Stromal cell of bone marrow (primary cell): ENCODE data around the gene SMPDL3B.

Experiments
- DNase-seq: peaks from one replicate; pipeline ENCODE4 v3.0.0-alpha.2; 2012; ENCODE audit warnings: low read depth

The SMPDL3B gene

GRCh38 chr1:27934818-27935549 lies at the start of gene SMPDL3B:
TSS of gene SMPDL3B (plus strand) at chr1:27935000. CDS start at chr1:27935184, 184 bp downstream.
- DNase-seq, result no peak

GRCh38 chr1:27885114-27885528 lies 49.7 kb upstream of the SMPDL3B start:
- DNase-seq, result no peak

- no peak for DNase-seq
These were observed 49.0 kb upstream of the SMPDL3B start for GRCh38 chr1:27885621-27886352.

- no peak for DNase-seq
These were observed 48.5 kb upstream of the SMPDL3B start for GRCh38 chr1:27886353-27886679.

- DNase-seq, result no peak
These were observed 48.1 kb upstream of the SMPDL3B start for GRCh38 chr1:27886744-27887143.

GRCh38 chr1:27887215-27888021 lies 47.4 kb upstream of the SMPDL3B start:
- DNase-seq, result no peak

GRCh38 chr1:27889506-27889905 lies 45.3 kb upstream of the SMPDL3B start:
- no peak for DNase-seq

GRCh38 chr1:27891196-27891889 lies 43.5 kb upstream of the SMPDL3B start:
- no peak for DNase-seq

GRCh38 chr1:27894521-27894920 lies 40.3 kb upstream of the SMPDL3B start:
- no peak for DNase-seq

GRCh38 chr1:27906759-27907158 lies 28.0 kb upstream of the SMPDL3B start:
- no peak for DNase-seq

GRCh38 chr1:27912429-27912828 lies 22.4 kb upstream of the SMPDL3B start:
- no peak for DNase-seq

- no peak for DNase-seq
These were observed 19.7 kb upstream of the SMPDL3B start for GRCh38 chr1:27915082-27915575.

GRCh38 chr1:27922272-27922671 lies 12.5 kb upstream of the SMPDL3B start:
- DNase-seq, result no peak

GRCh38 chr1:27928216-27928954 lies 6.4 kb upstream of the SMPDL3B start:
- DNase-seq, result no peak

- no peak for DNase-seq
These were observed 3.6 kb upstream of the SMPDL3B start for GRCh38 chr1:27931184-27931583.

GRCh38 chr1:27931759-27932158 lies 3.0 kb upstream of the SMPDL3B start:
- no peak for DNase-seq

GRCh38 chr1:27935721-27936120 lies 921 bp downstream of the SMPDL3B start:
- DNase-seq, result no peak

- no peak for DNase-seq
These were observed 1.6 kb downstream of the SMPDL3B start for GRCh38 chr1:27936370-27936769.

GRCh38 chr1:27937524-27937836 lies 2.7 kb downstream of the SMPDL3B start:
- no peak for DNase-seq

- DNase-seq, result no peak
These were observed 3.7 kb downstream of the SMPDL3B start for GRCh38 chr1:27938488-27938887.

GRCh38 chr1:27940297-27940696 lies 5.5 kb downstream of the SMPDL3B start:
- DNase-seq, result no peak
